Gastroesophageal sphincter (tissue), 4 donors: ENCODE data around the gene KRTAP10-1. TPM values are rescaled to one million over a fixed set of nuclear protein-coding genes. Genes with fewer than 3 reads are reported as not detected.

ENCODE experiments used
- ATAC-seq: fragments of 150-250 bp; one replicate; pipeline ENCODE4 v1.9.1; 2016; ENCODE audit warnings: mild to moderate bottlenecking, moderate library complexity
- H3K27ac ChIP-seq, 4 donors: fragments of 200-600 bp; sonication (generic) in 3 of 4; 1 replicate in 3 of 4; 2 replicates in 1 of 4; pipeline ENCODE4 v1.5.1; 2016 to 2019
- H3K27me3 ChIP-seq: fragments of 200-600 bp; sonication (generic); one replicate; pipeline ENCODE4 v1.5.1; 2019
- H3K36me3 ChIP-seq, 2 donors: fragments of 200-600 bp; sonication (generic); one replicate each; pipeline ENCODE4 v1.5.1; 2019; ENCODE audit warnings: control low read depth in 1 of 2
- H3K4me1 ChIP-seq, 3 donors: fragments of 200-600 bp; sonication (generic); 1 replicate in 2 of 3; 2 replicates in 1 of 3; pipeline ENCODE4 v1.5.1; 2016 to 2019; ENCODE audit warnings: control low read depth in 2 of 3
- H3K4me3 ChIP-seq, 2 donors: fragments of 200-600 bp; sonication (generic); one replicate each; pipeline ENCODE4 v1.5.1; 2019; ENCODE audit warnings: mild to moderate bottlenecking in 1 of 2, moderate library complexity in 1 of 2
- H3K9me3 ChIP-seq, 3 donors: fragments of 200-600 bp; sonication (generic); one replicate each; pipeline ENCODE4 v1.5.1; 2017 to 2019; ENCODE audit warnings: control low read depth in 2 of 3
- EP300 ChIP-seq: sonication (generic); formaldehyde crosslinking; IDR thresholded peaks from one replicate; pipeline ENCODE4 v1.6.1; 2017; ENCODE audit warnings: antibody characterized with exemption, mild to moderate bottlenecking
- POLR2A ChIP-seq, 2 donors: fragments of 450-650 bp; IDR thresholded peaks; one replicate each; pipeline ENCODE4 v1.6.1; 2017; ENCODE audit warnings: antibody characterized with exemption in 2 of 2, mild to moderate bottlenecking in 2 of 2, moderate library complexity in 1 of 2
- POLR2AphosphoS5 ChIP-seq: sonication (generic); formaldehyde crosslinking; IDR thresholded peaks from one replicate; pipeline ENCODE4 v1.6.1; 2017; ENCODE audit warnings: antibody characterized with exemption
- WGBS, 2 donors: methylation state at CpG; one replicate each; pipeline ENCODE4 v1.1.5; 2018; ENCODE audit warnings: low coverage in 1 of 2; 5-methylcytosine and 5-hydroxymethylcytosine counted together
- total RNA-seq, 4 donors: library from RNA; depleted of rRNA; stranded (reverse); fragments of >200 nt; gene quantifications; one replicate each; pipeline ENCODE4 v1.1.0, GENCODE V29; 2016
- TF ChIP-seq, protein P1 (sequence below), 4 experiments: fragments of 200-600 bp in 2 of 4; fragments of 450-650 bp in 2 of 4; sonication (generic) in 1 of 4; IDR thresholded peaks; one replicate each; pipeline ENCODE4 v1.5.1; 2017 to 2019; ENCODE audit warnings: antibody characterized with exemption in 4 of 4, mild to moderate bottlenecking in 2 of 4, moderate library complexity in 2 of 4

The KRTAP10-1 gene
- total RNA-seq, 4 donors from 2014 or later: not detected

DNA sequence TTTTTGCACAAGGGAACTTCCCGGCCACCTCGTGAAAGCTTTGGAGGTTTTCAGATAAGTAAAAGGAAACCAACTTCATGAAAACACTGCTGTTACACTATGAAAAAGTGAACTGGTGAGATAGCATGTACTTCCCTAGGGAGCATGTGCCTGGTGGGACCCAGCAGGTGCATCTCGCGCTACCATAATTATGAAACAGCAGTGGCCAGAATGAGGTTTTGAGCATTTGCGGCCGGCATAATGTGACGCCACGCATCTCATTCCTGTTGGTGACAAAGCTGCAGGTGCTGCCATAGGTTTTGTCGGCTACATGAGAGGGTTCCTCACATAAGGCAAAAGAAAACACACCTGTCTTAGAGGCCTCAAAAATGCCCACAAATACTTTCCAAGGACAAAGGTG lies 16.9 kb upstream of the KRTAP10-1 start:
- no peak for ATAC-seq
- Histone ChIP-seq H3K27ac (no peak overlapping the region), H3K36me3 (no peaks in the 10 kb centered on the region), H3K9me3 (peaks cover 0 to 20% (median 0%) of the 10 kb centered on the region in 3 donors), H3K4me3 (no peak overlapping the region), H3K27me3 (peaks cover 54% of the 10 kb centered on the region), H3K4me1 (no peaks in the 10 kb centered on the region)
- WGBS, 2 donors: 60 to 83% methylated on average over 2 of the region's 9 CpGs
- TF ChIP-seq EP300 (no peak), POLR2AphosphoS5 (no peak), POLR2A (IDR thresholded peaks at IDR 0.05) (no peak)
- TF ChIP-seq, protein P1, sequence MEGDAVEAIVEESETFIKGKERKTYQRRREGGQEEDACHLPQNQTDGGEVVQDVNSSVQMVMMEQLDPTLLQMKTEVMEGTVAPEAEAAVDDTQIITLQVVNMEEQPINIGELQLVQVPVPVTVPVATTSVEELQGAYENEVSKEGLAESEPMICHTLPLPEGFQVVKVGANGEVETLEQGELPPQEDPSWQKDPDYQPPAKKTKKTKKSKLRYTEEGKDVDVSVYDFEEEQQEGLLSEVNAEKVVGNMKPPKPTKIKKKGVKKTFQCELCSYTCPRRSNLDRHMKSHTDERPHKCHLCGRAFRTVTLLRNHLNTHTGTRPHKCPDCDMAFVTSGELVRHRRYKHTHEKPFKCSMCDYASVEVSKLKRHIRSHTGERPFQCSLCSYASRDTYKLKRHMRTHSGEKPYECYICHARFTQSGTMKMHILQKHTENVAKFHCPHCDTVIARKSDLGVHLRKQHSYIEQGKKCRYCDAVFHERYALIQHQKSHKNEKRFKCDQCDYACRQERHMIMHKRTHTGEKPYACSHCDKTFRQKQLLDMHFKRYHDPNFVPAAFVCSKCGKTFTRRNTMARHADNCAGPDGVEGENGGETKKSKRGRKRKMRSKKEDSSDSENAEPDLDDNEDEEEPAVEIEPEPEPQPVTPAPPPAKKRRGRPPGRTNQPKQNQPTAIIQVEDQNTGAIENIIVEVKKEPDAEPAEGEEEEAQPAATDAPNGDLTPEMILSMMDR (IDR thresholded peaks at IDR 0.05): no peak

DNA sequence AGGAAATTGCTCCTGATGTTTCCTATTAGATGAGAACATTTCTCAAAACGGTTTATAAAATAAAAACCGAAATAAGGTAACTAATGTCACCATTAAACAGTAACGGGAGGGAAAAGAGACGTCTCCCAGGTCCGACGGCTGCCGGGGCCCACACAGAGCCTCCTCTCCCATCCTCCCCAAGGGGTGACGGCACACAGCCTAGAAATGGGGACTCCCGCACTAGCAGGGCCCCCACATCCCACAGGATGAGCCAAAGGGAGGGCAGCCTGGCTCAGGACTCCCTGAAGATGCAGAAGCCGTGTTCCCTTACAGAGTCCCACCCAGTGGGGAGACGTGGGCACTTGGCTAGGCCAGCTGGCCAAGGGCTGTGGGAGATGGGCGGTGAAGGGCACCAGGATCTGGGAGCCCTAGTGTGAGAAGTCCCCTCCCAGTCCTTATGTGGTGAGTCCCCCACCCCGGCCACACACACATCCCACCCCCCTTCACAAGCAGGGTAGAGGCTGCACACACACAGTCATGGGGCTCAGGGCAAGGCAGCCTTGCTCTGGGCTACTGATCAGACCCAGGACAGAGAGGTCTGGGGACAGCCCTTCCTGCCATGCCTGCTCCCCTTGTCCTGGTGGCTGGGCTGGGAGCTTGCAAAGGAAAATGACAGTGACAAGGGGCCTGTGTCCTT lies 15.3 kb upstream of the KRTAP10-1 start:
- H3K4me1 ChIP-seq: no peaks in the 10 kb centered on the region
- TF ChIP-seq EP300 (no peak), POLR2A (IDR thresholded peaks at IDR 0.05) (no peak), POLR2AphosphoS5 (no peak)
- TF ChIP-seq, protein P1 (IDR thresholded peaks at IDR 0.05): no peak
- no peak for ATAC-seq
- H3K36me3 ChIP-seq: no peaks in the 10 kb centered on the region
- peaks cover 69% of the 10 kb centered on the region for H3K27me3 ChIP-seq
- no peak overlapping the region for H3K4me3 ChIP-seq
- peaks cover 0 to 20% (median 0%) of the 10 kb centered on the region in 3 donors for H3K9me3 ChIP-seq
- no peak overlapping the region for H3K27ac ChIP-seq
- WGBS, 2 donors: 57 to 68% methylated on average over 7 to 9 of the region's 13 CpGs

DNA sequence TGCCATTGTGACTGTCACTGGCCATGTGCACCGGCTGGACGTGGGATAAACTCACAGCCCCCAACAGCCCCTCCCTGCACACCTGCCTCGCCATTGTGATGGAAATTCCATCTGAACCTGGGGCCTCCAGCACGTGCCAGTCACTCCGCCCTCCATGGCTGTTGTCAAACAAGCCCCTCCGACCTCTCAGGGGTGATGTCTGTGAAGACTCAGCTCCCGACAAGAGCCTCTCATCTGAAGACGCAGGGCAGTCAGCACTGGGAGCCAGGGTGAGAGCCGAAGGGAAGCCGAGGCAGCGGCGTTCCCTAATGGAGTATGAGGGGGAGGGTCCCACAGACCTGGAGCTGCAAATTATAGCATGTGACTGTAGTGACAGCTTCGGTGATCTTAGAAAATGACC lies 12.7 kb upstream of the KRTAP10-1 start:
- no peak for ATAC-seq
- peaks cover 0 to 10% (median 0%) of the 10 kb centered on the region in 3 donors for H3K9me3 ChIP-seq
- no peaks in the 10 kb centered on the region for H3K36me3 ChIP-seq
- H3K27ac ChIP-seq: no peak overlapping the region
- no peaks in the 10 kb centered on the region for H3K4me1 ChIP-seq
- no peak overlapping the region for H3K4me3 ChIP-seq
- TF ChIP-seq POLR2A (IDR thresholded peaks at IDR 0.05): no peak
- TF ChIP-seq EP300: no peak
- WGBS, 2 donors: 77 to 83% methylated on average over 6 to 8 of the region's 13 CpGs
- peaks cover 80% of the 10 kb centered on the region for H3K27me3 ChIP-seq

DNA sequence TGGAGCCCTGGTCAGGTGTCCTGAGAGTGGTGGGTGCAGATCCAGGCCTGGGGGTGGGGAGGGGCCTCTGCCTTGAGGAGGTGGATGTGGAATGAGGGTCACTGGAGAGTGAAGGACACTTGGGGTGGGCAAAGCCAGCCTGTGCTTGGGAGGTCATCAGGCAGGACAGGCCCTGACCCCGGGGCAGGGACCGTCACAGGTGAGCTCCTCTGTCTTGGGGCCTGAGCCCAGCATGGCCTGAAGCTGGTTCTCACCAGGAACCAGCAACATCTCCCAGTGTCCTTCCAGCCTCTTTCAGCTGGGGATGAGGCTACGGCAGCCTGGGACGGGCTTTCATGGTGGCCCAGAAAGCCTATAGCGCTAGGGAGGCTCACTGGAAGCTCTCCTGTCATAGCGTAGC lies 12.1 kb upstream of the KRTAP10-1 start:
- Histone ChIP-seq H3K27me3 (peaks cover 75% of the 10 kb centered on the region), H3K4me1 (no peaks in the 10 kb centered on the region), H3K9me3 (peaks cover 0 to 11% (median 0%) of the 10 kb centered on the region in 3 donors), H3K27ac (no peak overlapping the region), H3K4me3 (no peak overlapping the region), H3K36me3 (no peaks in the 10 kb centered on the region)
- WGBS, 2 donors: no CpG with 5 or more reads among the region's 6 CpGs
- TF ChIP-seq POLR2AphosphoS5: no peak
- TF ChIP-seq, protein P1 (IDR thresholded peaks at IDR 0.05): no peak
- TF ChIP-seq EP300: no peak
- no peak for TF ChIP-seq POLR2A (IDR thresholded peaks at IDR 0.05)
- ATAC-seq: no peak

DNA sequence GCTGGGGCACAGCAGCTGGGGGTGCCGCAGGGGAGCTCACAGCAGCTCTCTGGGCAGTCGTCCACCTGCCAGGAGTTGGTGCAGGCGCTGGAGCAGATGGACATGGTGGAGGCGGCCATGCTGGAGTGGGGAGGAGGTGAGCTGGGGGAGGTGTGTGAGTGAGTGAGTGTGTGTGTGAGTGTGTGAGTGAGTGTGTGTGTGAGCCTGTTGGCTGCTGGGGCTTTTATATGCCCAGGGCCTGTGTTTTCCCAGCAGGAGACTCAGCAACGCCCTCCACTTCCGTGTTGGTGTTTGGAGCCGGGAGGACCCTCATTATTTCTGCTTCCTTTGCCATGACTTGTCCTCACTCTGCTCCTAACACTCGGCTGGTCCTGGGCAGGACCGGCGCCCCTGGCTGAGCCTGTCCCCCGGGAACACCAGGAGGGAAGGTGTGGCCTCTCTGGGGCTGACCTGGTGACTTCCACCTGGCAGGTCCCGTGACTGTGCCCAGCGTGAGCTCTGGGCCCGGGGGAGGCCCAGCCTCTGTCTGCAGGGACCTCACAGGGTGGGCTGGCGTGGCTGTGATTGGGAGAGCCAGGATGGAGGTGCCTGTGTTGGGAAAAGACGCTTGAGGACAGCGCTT lies 11.5 kb upstream of the KRTAP10-1 start, which contains the start of gene KRTAP10-2:
KRTAP10-2 (minus strand) TSS at position 166 of the 622 bp plus-strand sequence; CDS start at position 119, 47 bp downstream.
- H3K27me3 ChIP-seq: peaks cover 68% of the 10 kb centered on the region
- no CpG with 5 or more reads among the region's 17 CpGs for WGBS, 2 donors
- ATAC-seq: no peak
- no peaks in the 10 kb centered on the region for H3K36me3 ChIP-seq
- H3K27ac ChIP-seq: no peak within 1 kb of the TSS
- peaks cover 0 to 18% (median 0%) of the 10 kb centered on the region in 3 donors for H3K9me3 ChIP-seq
- TF ChIP-seq, protein P1 (IDR thresholded peaks at IDR 0.05): no peak
- TF ChIP-seq POLR2A (IDR thresholded peaks at IDR 0.05) (no peak), POLR2AphosphoS5 (no peak), EP300 (no peak)
- no peaks in the 10 kb centered on the region for H3K4me1 ChIP-seq
- no peak within 1 kb of the TSS for H3K4me3 ChIP-seq
